Peyer's patch (tissue), 4 donors: ENCODE data around the gene PDE4D. TPM values are rescaled to one million over a fixed set of nuclear protein-coding genes. Genes with fewer than 3 reads are reported as not detected.

ENCODE experiments used
- DNase-seq, 3 donors: peaks; one replicate each; pipeline ENCODE4 v3.0.0-alpha.2; 2017 to 2019
- H3K27ac ChIP-seq, 4 donors: fragments of 200-600 bp; sonication (generic); one replicate each; pipeline ENCODE4 v1.5.1; 2016 to 2019
- H3K27me3 ChIP-seq, 2 donors: fragments of 200-600 bp; sonication (generic); one replicate each; pipeline ENCODE4 v1.5.1; 2019
- H3K36me3 ChIP-seq, 3 donors: fragments of 200-600 bp; sonication (generic); one replicate each; pipeline ENCODE4 v1.5.1; 2016 to 2019
- H3K4me1 ChIP-seq, 4 donors: fragments of 200-600 bp; sonication (generic); one replicate each; pipeline ENCODE4 v1.5.1; 2016 to 2019
- H3K4me3 ChIP-seq, 4 donors: fragments of 200-600 bp; sonication (generic); 1 replicate in 3 of 4; 2 replicates in 1 of 4; pipeline ENCODE4 v1.5.1; 2016 to 2019; ENCODE audit warnings: mild to moderate bottlenecking in 1 of 4
- H3K9me3 ChIP-seq, 4 donors: fragments of 200-600 bp; sonication (generic); one replicate each; pipeline ENCODE4 v1.5.1; 2016 to 2019; ENCODE audit warnings: mild to moderate bottlenecking in 1 of 4
- CTCF ChIP-seq, 6 experiments: fragments of 450-650 bp in 4 of 6; fragments of 200-600 bp in 2 of 6; sonication (generic) in 1 of 6; IDR thresholded peaks; one replicate each; pipeline ENCODE4 v1.5.1; 2017 to 2019; ENCODE audit warnings: antibody characterized with exemption in 6 of 6, mild to moderate bottlenecking in 3 of 6, moderate library complexity in 1 of 6
- POLR2A ChIP-seq, 2 donors: fragments of 450-650 bp; IDR thresholded peaks; one replicate each; pipeline ENCODE4 v1.5.1; 2017; ENCODE audit warnings: antibody characterized with exemption in 2 of 2, mild to moderate bottlenecking in 2 of 2, moderate library complexity in 2 of 2
- total RNA-seq, 4 donors: library from RNA; depleted of rRNA; stranded (reverse); fragments of >200 nt; gene quantifications; one replicate each; pipeline ENCODE4 v1.1.0, GENCODE V29; 2016

Gene PDE4D
- total RNA-seq, 4 donors from 2014 or later, result 19.8 to 89.1 (median 43.9) TPM

DNA sequence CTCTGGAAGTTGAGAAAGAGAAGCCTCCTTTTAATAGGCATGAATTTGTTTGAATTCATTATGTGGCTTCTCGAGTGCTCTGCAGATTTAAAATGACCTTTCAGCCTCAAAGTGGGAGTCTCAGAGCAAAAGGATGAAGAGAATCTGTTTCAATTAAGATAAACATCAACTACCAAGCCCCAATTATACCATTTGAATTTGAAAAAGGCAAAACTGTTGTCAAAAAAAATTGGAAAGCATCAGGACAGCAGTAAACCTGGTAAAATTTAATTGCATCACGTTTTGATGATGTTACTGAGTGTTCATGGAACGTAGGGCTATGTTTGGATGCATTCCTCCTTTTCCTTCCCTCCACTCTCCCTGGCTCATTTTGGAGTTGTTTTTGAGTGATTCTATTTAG is 637.2 kb downstream of the PDE4D start:
- no peak for TF ChIP-seq CTCF (IDR thresholded peaks at IDR 0.05)
- no peak for TF ChIP-seq POLR2A (IDR thresholded peaks at IDR 0.05)
- H3K4me3 ChIP-seq, result no peak overlapping the region
- H3K36me3 ChIP-seq, result no peaks in the 10 kb centered on the region
- no peaks in the 10 kb centered on the region for H3K9me3 ChIP-seq
- H3K4me1 ChIP-seq, result no peaks in the 10 kb centered on the region
- no peak for DNase-seq
- no peak overlapping the region for H3K27ac ChIP-seq
- no peaks in the 10 kb centered on the region for H3K27me3 ChIP-seq

GRCh38 chr5:59254055-59254687 is 639.4 kb downstream of the PDE4D start:
- H3K4me3 ChIP-seq, result no peak overlapping the region
- no peaks in the 10 kb centered on the region for H3K4me1 ChIP-seq
- no peaks in the 10 kb centered on the region for H3K36me3 ChIP-seq
- TF ChIP-seq POLR2A (IDR thresholded peaks at IDR 0.05) (no peak), CTCF (IDR thresholded peaks at IDR 0.05) (no peak)
- no peaks in the 10 kb centered on the region for H3K27me3 ChIP-seq
- H3K9me3 ChIP-seq, result no peaks in the 10 kb centered on the region
- no peak for DNase-seq
- H3K27ac ChIP-seq, result no peak overlapping the region

DNA sequence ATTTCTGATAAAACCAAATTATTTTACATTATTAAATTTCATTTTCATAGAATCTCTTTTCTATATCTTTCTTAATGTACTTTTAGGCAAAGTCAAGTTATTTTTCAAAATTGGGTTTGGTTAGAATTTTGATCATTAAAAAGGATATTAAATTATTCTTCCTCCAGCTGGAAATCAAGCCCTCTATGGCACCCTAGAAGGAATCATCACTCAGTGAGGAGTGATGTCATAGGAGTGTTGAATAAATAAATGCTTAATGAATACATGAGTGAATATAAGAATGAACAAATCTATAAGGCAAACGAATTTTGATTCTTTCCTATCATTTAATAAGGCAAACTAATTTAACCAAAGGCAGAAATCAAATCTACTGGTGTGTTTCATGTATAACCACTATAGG is 639.9 kb downstream of the PDE4D start:
- Histone ChIP-seq H3K4me1 (no peaks in the 10 kb centered on the region), H3K27me3 (no peaks in the 10 kb centered on the region), H3K9me3 (no peaks in the 10 kb centered on the region), H3K36me3 (no peaks in the 10 kb centered on the region), H3K27ac (no peak overlapping the region), H3K4me3 (no peak overlapping the region)
- no peak for TF ChIP-seq CTCF (IDR thresholded peaks at IDR 0.05)
- TF ChIP-seq POLR2A (IDR thresholded peaks at IDR 0.05), result no peak
- DNase-seq, result no peak

DNA sequence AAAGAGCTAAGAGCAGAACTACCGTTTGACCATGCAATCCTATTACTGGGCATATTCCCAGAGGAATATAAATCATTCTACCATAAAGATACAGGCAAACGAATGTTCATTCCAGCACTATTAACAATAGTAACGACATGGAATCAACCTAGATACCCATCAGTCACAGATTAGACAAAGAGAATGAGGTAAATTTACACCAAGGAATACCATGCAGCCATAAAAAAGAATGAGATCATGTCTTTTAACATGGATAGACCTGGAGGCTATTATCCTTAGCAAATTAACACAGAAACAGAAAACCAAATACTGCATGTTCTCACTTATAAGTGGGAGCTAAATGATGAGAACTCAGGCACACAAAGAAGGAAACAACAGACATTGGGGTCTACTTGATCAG is 641.9 kb downstream of the PDE4D start:
- TF ChIP-seq POLR2A (IDR thresholded peaks at IDR 0.05) (no peak), CTCF (IDR thresholded peaks at IDR 0.05) (no peak)
- no peaks in the 10 kb centered on the region for H3K9me3 ChIP-seq
- H3K27ac ChIP-seq, result no peak overlapping the region

GRCh38 chr5:59249726-59250125 is 643.8 kb downstream of the PDE4D start:
- Histone ChIP-seq H3K27ac (no peak overlapping the region), H3K4me1 (peaks cover 0 to 5% (median 0%) of the 10 kb centered on the region in 4 donors), H3K9me3 (no peaks in the 10 kb centered on the region), H3K36me3 (no peaks in the 10 kb centered on the region), H3K4me3 (no peak overlapping the region), H3K27me3 (no peaks in the 10 kb centered on the region)
- no peak for DNase-seq
- TF ChIP-seq CTCF (IDR thresholded peaks at IDR 0.05) (no peak), POLR2A (IDR thresholded peaks at IDR 0.05) (no peak)

More for the DNA sequence above, 641.9 kb downstream of the PDE4D start:
- no peak for DNase-seq
- no peak overlapping the region for H3K4me3 ChIP-seq
- H3K36me3 ChIP-seq, result no peaks in the 10 kb centered on the region
- no peaks in the 10 kb centered on the region for H3K4me1 ChIP-seq
- no peaks in the 10 kb centered on the region for H3K27me3 ChIP-seq

DNA sequence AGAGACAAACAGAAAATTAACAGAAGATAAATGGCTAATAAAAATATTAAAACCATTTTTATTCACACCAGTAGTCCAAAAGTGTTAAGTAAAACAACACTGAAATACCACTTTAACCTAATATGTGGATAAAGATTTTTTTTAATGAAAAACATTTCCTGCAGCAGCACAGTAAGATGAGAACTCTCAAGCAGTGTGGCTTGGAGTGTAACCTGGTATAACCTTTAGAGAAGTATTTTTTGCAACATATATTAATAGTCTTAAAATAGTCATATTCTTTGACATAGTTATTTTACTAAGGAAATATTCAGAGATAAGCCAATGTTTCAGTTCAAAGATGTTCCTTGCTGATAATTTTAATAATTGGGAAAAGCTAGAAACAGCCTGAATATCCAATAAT is 644.4 kb downstream of the PDE4D start:
- Histone ChIP-seq H3K36me3 (no peaks in the 10 kb centered on the region), H3K27ac (no peak overlapping the region), H3K4me1 (peaks cover 0 to 5% (median 0%) of the 10 kb centered on the region in 4 donors), H3K4me3 (no peak overlapping the region), H3K9me3 (no peaks in the 10 kb centered on the region), H3K27me3 (no peaks in the 10 kb centered on the region)
- TF ChIP-seq CTCF (IDR thresholded peaks at IDR 0.05), result no peak
- no peak for TF ChIP-seq POLR2A (IDR thresholded peaks at IDR 0.05)
- no peak for DNase-seq
